NK-92 (cell line): Measurements from ENCODE around the gene HBZ.
"Not testable (repeated sequence)": the region's sequence is repeated elsewhere in the genome, so short reads cannot be mapped to it uniquely, and the experiment has no call there.

Experiments
- DNase-seq: peaks from one replicate; lab custom pipeline; 2025; ENCODE audit not compliant: unreplicated experiment; lab: John Stamatoyannopoulos, UW

The HBZ gene

DNA sequence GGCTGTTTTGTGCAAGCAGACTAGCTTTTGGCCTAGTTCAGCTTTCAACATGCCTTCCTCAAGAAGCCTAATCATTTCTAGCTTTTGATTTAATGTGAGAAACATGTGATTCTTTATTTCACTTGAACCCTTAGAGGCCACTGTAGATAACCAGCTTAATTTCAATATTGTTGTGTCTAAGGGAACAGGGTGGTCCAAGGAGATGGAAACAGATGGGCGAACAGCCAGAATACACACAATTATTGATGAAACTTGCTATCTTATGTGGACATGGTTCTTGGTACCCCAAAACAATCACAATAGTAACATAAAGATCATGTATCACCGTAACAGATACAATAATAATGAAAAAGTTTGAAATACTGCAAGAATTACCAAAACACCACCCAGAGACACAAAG is 18.7 kb upstream of the HBZ start:
- DNase-seq: no peak

DNA sequence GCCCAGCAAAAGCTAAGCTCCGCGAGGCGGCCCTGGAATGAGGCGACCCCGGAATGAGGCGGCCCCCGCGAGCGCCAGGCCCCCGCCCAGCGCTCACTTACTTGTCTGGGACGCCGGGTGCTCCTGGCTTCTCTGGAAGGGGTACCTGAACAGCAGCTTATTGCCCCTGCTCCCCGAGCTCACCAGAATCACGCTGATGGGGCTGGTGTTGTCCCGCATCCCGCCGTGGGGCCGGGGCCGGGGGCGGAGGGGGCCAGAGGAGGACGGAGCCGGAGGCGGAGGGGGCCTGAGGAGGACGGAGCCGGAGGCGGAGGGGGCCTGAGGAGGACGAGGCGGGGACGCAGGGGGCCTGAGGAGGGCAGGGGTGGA is 14.4 kb upstream of the HBZ start:
- DNase-seq: no peak

DNA sequence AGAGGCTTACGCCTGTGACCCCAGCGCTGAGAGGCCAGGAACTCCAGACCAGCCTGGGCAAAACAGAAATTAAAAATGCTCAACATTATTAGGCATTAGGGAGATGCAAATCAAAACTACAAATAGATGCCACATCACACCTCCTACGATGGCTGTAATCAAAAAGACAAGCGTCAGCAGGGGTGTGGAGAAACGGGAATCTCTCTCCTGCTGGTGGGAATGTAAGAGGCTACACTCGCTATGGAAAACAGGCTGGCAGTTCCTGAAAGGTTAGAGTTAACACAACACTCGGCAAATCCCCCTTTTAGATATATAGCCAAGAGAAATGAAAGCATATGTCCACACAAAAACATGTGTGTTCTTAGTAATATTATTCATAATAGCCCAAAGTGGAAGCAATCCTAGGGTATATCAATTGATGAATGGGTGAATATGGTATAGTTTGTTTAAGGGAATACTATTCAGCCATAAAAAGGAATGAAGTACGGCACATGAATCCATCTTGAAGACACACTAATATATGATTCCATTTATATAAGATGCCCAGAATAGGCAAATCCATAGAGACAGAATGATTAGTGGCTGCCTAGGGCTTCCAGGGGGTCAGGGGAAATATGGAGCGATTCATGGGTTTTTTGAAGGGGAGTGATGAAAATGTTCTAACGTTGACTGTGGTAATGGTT is 12.1 kb upstream of the HBZ start:
- DNase-seq: no peak

DNA sequence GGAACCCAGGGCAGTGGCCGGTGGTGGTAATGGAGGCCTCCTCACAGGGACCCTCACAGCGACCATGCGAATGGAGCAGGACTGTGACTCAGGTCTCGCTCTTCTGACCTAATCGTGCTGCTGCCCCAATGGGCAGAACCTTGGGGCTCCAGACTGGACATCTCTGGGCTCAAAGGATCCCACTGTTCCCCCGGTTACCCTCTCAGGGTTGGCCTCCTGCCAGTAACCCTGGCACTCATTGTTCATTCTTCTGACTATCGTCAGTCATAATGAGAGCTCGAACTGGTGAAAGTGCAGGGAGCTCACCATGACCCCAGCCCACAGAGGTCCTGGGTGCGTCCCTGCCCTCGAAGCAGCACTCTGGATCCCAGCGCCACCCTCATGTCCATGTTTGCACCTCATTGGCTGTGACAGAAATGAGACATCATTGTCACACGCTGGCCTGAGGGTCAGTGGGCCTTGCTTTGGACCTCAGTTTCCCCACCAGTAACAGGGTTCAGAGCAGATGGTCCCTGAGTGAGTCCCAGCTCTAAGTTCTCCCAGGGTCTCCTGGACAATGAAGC is 10.0 kb upstream of the HBZ start:
- DNase-seq: no peak

DNA sequence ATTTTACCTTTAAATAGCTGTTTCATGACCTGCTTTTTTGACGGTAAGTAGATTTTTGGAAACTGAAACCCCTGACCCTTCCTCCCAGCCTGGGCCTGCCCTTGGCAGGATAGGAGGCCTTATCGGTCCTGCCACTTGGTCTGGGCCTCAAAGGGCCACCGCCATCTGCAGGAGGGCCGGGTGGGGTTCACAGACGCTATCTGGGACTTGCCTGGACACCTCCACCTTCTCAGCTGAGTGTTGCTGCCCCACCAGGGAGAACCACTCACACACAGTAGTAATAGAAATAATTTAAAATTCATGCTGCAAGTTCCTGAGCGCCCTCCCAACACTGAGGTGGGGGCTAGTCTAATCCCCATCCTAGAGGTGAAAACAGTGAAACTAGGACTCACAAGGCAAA is 9.4 kb upstream of the HBZ start:
- DNase-seq: no peak

DNA sequence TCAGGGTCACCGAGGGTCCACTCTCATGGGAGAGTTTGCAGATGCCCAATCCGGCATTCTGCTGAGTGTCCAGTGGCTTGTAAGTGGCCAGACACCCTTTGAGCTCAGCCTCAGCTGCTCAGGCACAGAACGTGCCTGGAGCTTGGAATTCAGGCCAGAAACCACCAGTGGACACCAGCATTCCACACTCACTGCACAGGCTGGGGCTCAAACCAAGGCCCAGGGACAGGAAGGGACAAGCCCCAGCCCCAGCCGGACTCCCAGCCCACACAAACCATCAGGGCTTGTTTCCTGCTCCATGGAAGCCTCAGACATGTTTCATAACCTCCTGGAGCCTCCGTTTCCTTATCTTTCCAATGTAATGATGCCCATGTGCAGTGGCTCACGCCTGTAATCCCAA is 9.0 kb upstream of the HBZ start:
- no peak for DNase-seq

DNA sequence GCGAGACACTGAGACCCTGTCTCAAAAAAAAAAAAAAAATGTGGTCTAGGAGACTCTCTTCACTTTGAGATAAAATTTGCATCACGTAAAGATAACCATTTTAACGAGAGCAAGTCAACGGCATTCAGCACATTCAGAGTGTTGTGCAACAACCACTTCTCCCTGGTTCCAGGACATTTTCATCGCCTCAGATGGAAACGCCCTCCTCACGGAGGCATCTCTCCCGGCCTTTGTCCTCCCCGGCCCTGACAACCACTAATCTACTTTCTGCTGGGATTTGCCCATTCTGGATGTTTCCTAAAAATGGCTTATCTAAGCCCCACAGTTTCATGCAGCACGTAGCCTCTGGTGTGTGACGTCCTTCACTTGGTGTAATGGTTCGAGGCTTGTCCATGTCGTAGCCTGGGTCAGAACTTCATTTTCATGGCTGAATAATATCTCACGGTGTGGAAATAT is 7.6 kb upstream of the HBZ start:
- DNase-seq: no peak

DNA sequence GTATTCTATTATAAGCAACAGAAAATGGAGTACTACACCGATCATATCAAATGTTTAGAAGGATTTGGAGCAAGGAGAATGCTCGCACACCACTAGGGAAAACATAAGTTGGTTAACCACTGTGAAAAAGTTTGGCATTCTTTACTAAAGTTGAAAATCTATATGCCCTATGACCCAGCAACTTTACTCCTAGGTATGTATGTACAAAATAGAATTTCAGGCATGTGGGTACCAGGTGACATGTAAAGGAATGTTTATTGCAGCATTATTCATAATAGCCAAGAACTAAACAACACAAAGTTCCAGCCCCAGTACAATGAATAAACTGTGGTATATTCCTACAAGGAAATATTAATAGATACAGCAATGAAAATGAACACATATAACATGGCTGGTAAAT is 5.8 kb upstream of the HBZ start:
- DNase-seq: no peak

DNA sequence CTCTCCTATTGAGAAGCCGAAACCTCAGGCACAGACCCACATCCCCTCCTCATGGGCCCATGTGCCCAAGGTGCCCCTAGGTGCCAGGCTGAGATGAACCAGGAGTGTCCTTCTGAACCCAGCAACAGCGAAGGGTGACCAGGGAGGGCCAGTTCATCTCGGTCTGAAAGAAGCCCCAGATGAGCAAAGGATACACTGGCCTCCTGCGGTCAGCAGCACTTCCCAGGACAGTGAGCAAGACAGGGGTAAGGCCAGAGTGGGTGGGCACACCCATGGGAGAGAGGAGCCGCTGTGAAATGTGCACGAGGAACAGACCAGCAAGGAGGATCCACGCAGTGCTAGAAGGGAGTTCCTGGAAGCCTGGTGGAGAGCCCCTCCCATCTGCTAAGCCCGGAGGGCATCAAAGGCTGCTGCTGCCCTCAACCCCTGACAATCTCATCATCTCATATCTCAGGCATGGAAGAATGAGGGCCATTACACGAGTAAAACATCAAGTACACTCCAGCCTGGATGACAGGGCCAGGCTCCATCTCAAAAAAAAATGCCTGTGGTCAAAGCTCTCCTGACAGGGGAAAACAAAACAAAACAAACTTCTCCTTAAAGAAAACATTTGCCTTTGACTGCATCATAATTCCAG is 3.3 kb upstream of the HBZ start:
- no peak for DNase-seq

DNA sequence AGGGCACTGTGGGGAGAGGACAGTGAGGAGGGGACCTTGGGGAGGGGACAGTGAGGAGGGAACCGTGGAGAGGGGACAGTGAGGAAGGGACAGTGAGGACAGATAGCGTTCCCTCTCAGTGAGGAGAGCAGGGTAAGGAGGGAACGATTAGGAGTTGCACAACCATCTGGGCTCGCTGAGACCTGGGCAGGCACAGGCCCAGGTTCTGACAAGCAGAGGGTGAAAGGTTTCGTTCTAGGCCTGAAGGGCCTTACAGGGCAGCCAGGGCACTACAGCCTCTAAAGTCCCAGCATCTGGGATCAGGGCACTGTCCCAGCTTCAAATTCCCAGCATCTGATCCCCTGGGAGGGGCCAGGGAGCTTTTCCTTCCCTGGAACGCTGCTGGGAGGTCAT is 681 bp downstream of the HBZ start:
- not testable (repeated sequence) for DNase-seq

DNA sequence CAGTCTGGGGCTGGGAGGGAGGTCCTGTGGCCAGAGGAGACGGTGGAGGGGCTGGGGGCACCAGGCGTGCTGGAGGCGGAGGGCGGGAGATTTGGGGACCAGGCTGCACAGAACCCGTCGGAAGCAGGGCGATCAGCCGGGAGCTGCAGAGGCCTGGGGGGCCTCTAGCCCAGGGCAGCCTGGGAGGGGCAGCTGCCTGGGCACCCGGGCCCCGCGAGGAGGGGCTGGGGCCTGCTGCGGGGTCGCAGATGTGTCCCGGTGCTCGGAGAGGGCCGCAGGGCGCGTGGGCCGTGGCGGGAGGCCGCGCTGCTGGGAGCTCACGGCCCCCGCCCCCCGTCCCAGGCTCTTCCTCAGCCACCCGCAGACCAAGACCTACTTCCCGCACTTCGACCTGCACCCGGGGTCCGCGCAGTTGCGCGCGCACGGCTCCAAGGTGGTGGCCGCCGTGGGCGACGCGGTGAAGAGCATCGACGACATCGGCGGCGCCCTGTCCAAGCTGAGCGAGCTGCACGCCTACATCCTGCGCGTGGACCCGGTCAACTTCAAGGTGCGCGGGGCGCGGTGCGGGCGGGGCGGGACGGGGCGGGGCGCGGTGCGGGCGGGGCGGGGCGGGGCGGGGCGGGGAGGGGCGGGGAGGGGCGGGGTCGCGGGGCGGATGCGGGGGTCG is 1.2 kb downstream of the HBZ start:
- not testable (repeated sequence) for DNase-seq

DNA sequence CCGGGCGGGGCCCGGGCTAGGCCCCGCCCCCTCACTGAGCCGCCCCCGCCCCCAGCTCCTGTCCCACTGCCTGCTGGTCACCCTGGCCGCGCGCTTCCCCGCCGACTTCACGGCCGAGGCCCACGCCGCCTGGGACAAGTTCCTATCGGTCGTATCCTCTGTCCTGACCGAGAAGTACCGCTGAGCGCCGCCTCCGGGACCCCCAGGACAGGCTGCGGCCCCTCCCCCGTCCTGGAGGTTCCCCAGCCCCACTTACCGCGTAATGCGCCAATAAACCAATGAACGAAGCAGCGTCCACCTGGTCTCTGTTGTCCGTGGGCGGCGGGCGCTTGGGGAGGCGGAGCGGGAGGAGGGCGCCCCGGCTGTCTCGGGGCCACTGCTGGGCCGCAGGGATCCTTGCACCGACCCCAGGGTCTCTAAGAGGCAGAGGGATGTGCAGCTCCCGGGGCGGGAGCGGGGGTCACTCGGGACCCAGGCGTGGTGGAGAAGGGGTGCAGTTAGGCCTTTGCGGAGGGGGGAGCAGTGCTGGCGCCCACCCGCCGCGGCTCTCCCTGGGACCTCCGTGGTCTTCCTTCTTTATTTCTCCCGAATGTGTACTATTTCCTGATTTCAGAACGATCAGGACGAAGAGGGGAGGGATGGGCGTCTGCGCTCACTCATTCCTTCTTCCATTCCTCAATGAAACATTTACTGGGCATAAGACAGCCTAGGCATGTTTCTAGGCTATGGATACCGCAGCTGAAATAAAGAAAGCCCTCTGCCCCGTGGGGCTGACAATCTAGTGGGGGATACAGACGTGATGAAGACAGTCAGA is 2.0 kb downstream of the HBZ start:
- no peak for DNase-seq

DNA sequence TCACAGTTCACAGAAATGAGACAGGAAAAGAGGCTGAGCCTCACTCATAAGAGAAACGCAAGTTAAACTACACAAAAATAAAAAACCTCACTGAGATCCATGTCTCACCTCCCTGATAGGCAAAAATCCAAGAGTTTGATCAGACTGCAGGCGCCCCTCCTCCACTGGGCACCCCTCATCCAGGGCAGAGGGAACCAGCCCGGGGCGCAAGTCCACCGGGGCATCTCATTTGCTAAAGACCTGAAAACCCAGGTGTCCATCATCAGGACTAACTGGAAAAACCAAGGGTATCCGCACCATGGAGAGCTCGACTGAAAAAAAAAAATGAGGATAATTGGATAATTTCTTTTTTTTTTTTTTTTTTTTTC is 2.6 kb downstream of the HBZ start:
- DNase-seq: no peak

DNA sequence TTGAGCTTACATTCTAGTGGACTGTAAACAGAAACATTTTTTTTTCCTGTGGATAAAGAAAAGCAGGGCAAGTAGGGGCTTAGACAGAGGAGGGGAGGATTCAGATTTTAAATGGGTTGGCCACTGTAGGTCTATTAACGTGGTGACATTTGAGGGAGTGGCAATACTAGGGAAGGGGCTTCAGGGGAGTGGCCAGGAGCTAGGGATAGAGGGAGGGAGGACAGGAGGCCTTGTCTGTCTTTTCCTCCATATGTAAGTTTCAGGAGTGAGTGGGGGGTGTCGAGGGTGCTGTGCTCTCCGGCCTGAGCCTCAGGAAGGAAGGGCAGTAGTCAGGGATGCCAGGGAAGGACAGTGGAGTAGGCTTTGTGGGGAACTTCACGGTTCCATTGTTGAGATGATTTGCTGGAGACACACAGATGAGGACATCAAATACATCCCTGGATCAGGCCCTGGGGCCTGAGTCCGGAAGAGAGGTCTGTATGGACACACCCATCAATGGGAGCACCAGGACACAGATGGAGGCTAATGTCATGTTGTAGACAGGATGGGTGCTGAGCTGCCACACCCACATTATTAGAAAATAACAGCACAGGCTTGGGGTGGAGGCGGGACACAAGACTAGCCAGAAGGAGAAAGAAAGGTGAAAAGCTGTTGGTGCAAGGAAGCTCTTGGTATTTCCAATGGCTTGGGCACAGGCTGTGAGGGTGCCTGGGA is 6.8 kb downstream of the HBZ start:
- DNase-seq: no peak

DNA sequence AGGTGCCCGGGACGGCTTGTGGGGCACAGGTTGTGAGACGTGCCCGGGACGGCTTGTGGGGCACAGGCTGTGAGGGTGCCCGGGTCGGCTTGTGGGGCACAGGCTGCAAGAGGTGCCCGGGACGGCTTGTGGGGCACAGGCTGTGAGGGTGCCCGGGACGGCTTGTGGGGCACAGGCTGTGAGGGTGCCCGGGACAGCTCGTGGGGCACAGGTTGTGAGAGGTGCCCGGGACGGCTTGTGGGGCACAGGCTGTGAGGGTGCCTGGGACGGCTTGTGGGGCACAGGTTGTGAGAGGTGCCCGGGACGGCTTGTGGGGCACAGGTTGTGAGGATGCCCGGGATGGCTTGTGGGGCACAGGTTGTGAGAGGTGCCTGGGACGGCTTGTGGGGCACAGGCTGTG is 7.8 kb downstream of the HBZ start:
- not testable (repeated sequence) for DNase-seq

DNA sequence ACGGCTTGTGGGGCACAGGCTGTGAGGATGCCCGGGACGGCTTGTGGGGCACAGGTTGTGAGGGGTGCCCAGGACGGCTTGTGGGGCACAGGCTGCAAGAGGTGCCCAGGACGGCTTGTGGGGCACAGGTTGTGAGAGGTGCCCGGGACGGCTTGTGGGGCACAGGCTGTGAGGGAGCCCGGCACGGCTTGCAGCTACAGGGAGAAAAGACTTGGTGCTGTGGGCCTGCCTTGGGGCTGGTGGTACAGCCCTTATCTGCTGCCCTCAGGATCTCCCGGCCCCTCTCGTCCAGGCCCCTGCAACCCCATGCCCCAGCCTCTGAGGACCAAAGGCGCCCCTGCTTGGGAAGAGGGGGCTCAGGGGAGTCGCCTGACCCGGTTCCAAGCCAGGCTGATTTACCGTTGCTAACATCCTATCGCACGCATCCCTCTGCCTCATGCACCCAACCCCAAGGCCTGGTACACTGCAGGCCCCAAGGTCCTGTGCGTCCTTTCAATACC is 8.3 kb downstream of the HBZ start:
- DNase-seq: no peak

DNA sequence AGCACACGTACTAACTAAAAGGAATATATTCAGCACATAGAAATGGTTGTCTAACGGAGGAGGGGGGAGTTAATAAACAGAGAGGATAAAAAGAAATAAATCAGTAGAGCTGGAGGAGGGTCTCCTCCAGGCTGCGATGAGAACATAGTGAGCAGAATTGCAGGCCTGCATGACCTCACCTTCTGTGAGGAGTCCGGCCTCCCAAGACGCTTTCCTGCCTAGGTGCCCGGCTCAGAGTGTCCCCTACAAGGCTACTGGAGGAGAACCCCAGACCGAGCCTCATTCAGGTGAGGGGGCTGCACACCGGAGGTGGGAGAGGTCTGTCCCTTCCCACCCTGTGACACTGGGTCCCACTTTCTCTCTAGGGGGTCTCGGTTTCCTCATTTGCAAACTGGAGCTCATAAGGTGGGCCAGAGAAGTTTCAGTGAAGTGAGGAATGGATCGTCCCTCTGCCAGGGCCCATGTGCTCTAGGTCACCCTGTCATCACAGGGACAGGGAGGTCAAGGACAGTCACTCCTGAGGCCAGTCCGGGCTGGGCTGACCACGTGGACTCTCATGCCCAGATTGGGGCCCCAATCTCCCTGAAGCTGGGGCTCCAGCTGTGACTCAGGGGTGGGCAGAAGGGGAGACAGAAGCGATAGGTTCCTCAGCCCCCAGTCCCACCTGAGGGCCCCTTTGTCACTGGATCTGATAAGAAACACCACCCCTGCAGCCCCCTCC is 10.0 kb downstream of the HBZ start:
- no peak for DNase-seq

DNA sequence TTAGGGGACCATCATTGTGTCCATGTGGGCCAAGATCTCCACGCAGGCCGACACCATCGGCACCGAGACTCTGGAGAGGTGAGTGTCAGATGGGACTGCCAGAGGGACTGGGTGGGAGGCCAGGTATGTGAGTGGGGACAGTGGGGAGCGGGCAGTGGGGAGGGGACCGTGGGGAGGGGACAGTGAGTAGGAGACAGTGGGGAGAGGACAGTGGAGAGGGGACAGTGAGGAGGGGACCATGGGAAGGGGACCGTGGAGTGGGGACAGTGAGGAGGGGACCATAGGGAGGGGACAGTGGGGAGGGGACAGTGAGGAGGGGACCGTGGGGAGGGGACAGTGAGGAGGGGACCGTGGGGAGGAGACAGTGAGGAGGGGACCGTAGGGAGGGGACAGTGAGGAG is 10.7 kb downstream of the HBZ start:
- DNase-seq: not testable (repeated sequence)

DNA sequence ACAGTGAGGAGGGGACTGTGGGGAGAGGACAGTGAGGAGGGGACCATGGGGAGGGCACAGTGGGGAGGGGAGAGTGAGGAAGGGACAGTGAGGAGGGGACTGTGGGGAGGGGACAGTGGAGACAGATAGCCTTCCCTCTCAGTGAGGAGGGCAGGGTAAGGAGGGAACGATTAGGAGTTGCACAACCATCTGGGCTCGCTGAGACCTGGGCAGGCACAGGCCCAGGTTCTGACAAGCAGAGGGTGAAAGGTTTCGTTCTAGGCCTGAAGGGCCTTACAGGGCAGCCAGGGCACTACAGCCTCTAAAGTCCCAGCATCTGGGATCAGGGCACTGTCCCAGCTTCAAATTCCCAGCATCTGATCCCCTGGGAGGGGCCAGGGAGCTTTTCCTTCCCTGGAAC is 11.3 kb downstream of the HBZ start:
- not testable (repeated sequence) for DNase-seq
